ENCODE measurements around the gene DAAM1. TPM values are rescaled to one million over a fixed set of nuclear protein-coding genes. Genes with fewer than 3 reads are reported as not detected.

Gene DAAM1
- total RNA-seq, 1 donor: 19.5 TPM

- Histone ChIP-seq H3K4me1 (ENCODE audit: insufficient read depth, low read length) (no peaks in the 10 kb centered on the region), H3K36me3 (ENCODE audit: insufficient read depth, low read length) (no peaks in the 10 kb centered on the region), H2AFZ (ENCODE audit: low read length) (no peak overlapping the region), H3K27me3 (ENCODE audit: insufficient read depth, low read length) (no peaks in the 10 kb centered on the region), H4K20me1 (ENCODE audit: insufficient read depth, low read length) (no peaks in the 10 kb centered on the region), H3K79me2 (ENCODE audit: insufficient read depth, low read length) (no peaks in the 10 kb centered on the region), H3K4me2 (ENCODE audit: insufficient read depth, low read length) (no peak overlapping the region), H3K27ac (ENCODE audit: low read depth, low read length) (no peak overlapping the region), H3K4me3 (ENCODE audit: insufficient read depth, low read length) (no peak overlapping the region), H3K9me3 (ENCODE audit: low read depth, low read length) (no peaks in the 10 kb centered on the region)
- no peak for DNase-seq (ENCODE audit: insufficient read length, low spot score, missing footprints)
- TF ChIP-seq, protein P1, sequence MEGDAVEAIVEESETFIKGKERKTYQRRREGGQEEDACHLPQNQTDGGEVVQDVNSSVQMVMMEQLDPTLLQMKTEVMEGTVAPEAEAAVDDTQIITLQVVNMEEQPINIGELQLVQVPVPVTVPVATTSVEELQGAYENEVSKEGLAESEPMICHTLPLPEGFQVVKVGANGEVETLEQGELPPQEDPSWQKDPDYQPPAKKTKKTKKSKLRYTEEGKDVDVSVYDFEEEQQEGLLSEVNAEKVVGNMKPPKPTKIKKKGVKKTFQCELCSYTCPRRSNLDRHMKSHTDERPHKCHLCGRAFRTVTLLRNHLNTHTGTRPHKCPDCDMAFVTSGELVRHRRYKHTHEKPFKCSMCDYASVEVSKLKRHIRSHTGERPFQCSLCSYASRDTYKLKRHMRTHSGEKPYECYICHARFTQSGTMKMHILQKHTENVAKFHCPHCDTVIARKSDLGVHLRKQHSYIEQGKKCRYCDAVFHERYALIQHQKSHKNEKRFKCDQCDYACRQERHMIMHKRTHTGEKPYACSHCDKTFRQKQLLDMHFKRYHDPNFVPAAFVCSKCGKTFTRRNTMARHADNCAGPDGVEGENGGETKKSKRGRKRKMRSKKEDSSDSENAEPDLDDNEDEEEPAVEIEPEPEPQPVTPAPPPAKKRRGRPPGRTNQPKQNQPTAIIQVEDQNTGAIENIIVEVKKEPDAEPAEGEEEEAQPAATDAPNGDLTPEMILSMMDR (IDR thresholded peaks at IDR 0.05; ENCODE audit: extremely low read depth, low read depth, low read length): no peak
Measured at GRCh38 chr14:59147007-59147406, 41.5 kb upstream of the DAAM1 start.

GRCh38 chr14:59148334-59148900 lies 40.0 kb upstream of the DAAM1 start:
- peaks cover 3% of the 10 kb centered on the region for H3K27me3 ChIP-seq (ENCODE audit: insufficient read depth, low read length)

DNA sequence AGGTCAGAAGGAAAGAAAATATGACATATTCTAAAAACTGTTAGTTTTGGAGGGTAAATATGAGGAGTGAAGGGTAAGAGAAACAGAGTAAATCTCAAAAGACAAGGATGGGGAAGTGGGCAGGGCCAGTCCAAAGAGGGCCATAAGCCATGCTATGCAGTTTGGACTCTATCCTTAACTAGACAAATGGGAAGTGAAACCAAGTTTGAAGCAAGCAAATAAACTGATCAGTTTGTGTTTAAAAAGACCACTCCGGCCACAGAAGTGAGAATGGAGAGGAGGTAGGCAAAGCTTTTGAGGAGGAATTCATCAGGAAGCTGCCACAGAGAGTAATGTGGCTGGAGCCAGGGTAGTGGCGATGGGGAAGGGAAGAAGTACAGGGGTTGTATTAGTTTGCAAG lies 37.5 kb upstream of the DAAM1 start:
- TF ChIP-seq, protein P1 (IDR thresholded peaks at IDR 0.05; ENCODE audit: extremely low read depth, low read depth, low read length): no peak
- peaks cover 7% of the 10 kb centered on the region for H3K27me3 ChIP-seq (ENCODE audit: insufficient read depth, low read length)
- no peaks in the 10 kb centered on the region for H3K36me3 ChIP-seq (ENCODE audit: insufficient read depth, low read length)
- H3K4me3 ChIP-seq (ENCODE audit: insufficient read depth, low read length): no peak overlapping the region
- H3K79me2 ChIP-seq (ENCODE audit: insufficient read depth, low read length): no peaks in the 10 kb centered on the region
- no peak overlapping the region for H3K4me2 ChIP-seq (ENCODE audit: insufficient read depth, low read length)
- H4K20me1 ChIP-seq (ENCODE audit: insufficient read depth, low read length): no peaks in the 10 kb centered on the region
- H3K9me3 ChIP-seq (ENCODE audit: low read depth, low read length): no peaks in the 10 kb centered on the region
- no peak overlapping the region for H2AFZ ChIP-seq (ENCODE audit: low read length)
- no peaks in the 10 kb centered on the region for H3K4me1 ChIP-seq (ENCODE audit: insufficient read depth, low read length)
- peak; percentile 17 for DNase-seq (ENCODE audit: insufficient read length, low spot score, missing footprints)
- no peak overlapping the region for H3K27ac ChIP-seq (ENCODE audit: low read depth, low read length)

More at GRCh38 chr14:59148334-59148900, 40.0 kb upstream of the DAAM1 start:
- H3K36me3 ChIP-seq (ENCODE audit: insufficient read depth, low read length): no peaks in the 10 kb centered on the region
- TF ChIP-seq, protein P1 (IDR thresholded peaks at IDR 0.05; ENCODE audit: extremely low read depth, low read depth, low read length): no peak
- no peaks in the 10 kb centered on the region for H3K9me3 ChIP-seq (ENCODE audit: low read depth, low read length)
- H3K4me1 ChIP-seq (ENCODE audit: insufficient read depth, low read length): no peaks in the 10 kb centered on the region
- no peak overlapping the region for H3K4me2 ChIP-seq (ENCODE audit: insufficient read depth, low read length)
- no peaks in the 10 kb centered on the region for H3K79me2 ChIP-seq (ENCODE audit: insufficient read depth, low read length)
- H3K4me3 ChIP-seq (ENCODE audit: insufficient read depth, low read length): no peak overlapping the region
- no peak overlapping the region for H3K27ac ChIP-seq (ENCODE audit: low read depth, low read length)
- no peak overlapping the region for H2AFZ ChIP-seq (ENCODE audit: low read length)
- peak; percentile 60 for DNase-seq (ENCODE audit: insufficient read length, low spot score, missing footprints)
- no peaks in the 10 kb centered on the region for H4K20me1 ChIP-seq (ENCODE audit: insufficient read depth, low read length)

- Histone ChIP-seq H3K36me3 (ENCODE audit: insufficient read depth, low read length) (no peaks in the 10 kb centered on the region), H3K27ac (ENCODE audit: low read depth, low read length) (no peak overlapping the region), H3K79me2 (ENCODE audit: insufficient read depth, low read length) (no peaks in the 10 kb centered on the region), H3K4me1 (ENCODE audit: insufficient read depth, low read length) (no peaks in the 10 kb centered on the region), H3K27me3 (ENCODE audit: insufficient read depth, low read length) (peaks cover 12% of the 10 kb centered on the region), H3K9me3 (ENCODE audit: low read depth, low read length) (no peaks in the 10 kb centered on the region), H3K4me3 (ENCODE audit: insufficient read depth, low read length) (no peak overlapping the region), H4K20me1 (ENCODE audit: insufficient read depth, low read length) (no peaks in the 10 kb centered on the region), H2AFZ (ENCODE audit: low read length) (no peak overlapping the region), H3K4me2 (ENCODE audit: insufficient read depth, low read length) (no peak overlapping the region)
- TF ChIP-seq, protein P1 (IDR thresholded peaks at IDR 0.05; ENCODE audit: extremely low read depth, low read depth, low read length): no peak
- DNase-seq (ENCODE audit: insufficient read length, low spot score, missing footprints): no peak
Measured at GRCh38 chr14:59154373-59154772, 34.1 kb upstream of the DAAM1 start.

Data from osteoblast (primary cell).